ENCODE results near the gene MVK.

MVK gene

DNA sequence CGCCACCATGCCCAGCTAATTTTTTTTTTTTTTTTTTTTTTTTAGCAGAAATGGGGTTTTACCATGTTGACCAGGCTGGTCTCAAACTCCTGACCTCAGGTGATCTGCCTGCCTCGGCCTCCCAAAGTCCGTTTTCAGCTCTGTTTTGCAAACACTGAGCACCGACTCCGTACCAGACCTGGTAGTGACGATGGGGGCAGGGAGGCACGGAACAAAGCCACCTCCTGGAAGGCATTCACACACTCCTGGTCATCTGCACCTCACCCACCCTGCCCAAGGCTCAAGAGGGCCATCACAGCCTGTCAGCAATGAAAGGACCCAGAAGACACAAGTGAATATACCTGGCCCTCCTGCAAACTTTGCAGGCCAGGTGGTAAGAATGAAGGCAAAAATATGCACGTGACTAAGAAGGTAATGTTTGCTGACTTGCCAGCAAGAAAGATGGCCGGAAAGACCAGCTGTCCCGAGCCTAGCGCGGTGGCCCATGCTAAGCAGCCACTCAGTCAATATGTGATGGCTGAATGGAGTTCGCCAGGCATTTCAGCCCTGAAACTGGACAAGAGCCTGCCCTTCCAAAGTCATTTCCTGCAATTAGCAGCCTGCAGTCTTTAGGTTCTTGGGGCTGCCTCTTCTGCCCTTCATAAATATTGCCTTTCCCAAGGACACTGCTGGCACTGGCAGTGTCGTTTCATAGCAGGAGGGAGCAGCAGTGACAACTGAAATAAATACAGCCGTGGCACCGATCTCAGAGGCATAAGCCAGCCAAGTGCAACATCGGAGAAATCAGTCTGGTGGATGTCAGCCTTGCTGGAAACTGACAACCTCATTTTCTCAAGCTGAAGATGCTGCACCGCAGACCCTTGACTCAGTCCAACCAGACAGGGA, 17.9 kb upstream of the MVK start:
- Histone ChIP-seq H3K9me3 (no peaks in the 10 kb centered on the region), H3K4me1 (no peaks in the 10 kb centered on the region), H3K27ac (no peak overlapping the region), H3K36me3 (peaks cover 0 to 48% (median 0%) of the 10 kb centered on the region in 3 donors), H3K4me3 (no peak overlapping the region), H3K27me3 (peaks cover 0 to 8% of the 10 kb centered on the region in 2 donors)
- DNase-seq: no peak
- intact Hi-C loops (cut with DNase I; ENCODE audit: low total_unique reads): no loop called here
- TF ChIP-seq, protein P1, sequence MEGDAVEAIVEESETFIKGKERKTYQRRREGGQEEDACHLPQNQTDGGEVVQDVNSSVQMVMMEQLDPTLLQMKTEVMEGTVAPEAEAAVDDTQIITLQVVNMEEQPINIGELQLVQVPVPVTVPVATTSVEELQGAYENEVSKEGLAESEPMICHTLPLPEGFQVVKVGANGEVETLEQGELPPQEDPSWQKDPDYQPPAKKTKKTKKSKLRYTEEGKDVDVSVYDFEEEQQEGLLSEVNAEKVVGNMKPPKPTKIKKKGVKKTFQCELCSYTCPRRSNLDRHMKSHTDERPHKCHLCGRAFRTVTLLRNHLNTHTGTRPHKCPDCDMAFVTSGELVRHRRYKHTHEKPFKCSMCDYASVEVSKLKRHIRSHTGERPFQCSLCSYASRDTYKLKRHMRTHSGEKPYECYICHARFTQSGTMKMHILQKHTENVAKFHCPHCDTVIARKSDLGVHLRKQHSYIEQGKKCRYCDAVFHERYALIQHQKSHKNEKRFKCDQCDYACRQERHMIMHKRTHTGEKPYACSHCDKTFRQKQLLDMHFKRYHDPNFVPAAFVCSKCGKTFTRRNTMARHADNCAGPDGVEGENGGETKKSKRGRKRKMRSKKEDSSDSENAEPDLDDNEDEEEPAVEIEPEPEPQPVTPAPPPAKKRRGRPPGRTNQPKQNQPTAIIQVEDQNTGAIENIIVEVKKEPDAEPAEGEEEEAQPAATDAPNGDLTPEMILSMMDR (IDR thresholded peaks at IDR 0.05): no peak

DNA sequence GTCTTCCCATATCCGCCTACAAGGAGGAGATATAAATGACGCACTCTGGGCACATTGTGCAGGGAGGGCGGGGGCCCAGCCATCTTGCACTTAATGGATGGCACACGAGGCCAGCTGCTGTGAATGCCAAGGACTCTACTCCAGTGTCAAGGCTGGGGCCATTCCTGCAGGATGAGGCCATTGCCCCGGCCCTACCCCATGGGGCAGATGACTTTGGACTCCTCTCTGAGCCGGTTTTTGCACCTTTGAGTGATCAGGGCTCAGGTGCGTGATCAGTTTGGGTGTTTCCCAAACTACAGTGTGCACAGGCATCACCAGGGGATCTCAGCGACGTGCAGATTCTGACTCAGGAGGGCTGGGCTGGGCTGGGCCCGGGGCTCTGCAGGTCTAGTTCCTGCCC, 16.4 kb upstream of the MVK start:
- DNase-seq: no peak
- intact Hi-C loops (cut with DNase I; ENCODE audit: low total_unique reads): no loop called here
- H3K36me3 ChIP-seq: peaks cover 10 to 63% (median 14%) of the 10 kb centered on the region in 3 donors
- no peak overlapping the region for H3K27ac ChIP-seq
- TF ChIP-seq, protein P1 (IDR thresholded peaks at IDR 0.05): no peak
- H3K27me3 ChIP-seq: no peaks in the 10 kb centered on the region
- H3K4me1 ChIP-seq: no peaks in the 10 kb centered on the region
- H3K9me3 ChIP-seq: no peaks in the 10 kb centered on the region
- no peak overlapping the region for H3K4me3 ChIP-seq

DNA sequence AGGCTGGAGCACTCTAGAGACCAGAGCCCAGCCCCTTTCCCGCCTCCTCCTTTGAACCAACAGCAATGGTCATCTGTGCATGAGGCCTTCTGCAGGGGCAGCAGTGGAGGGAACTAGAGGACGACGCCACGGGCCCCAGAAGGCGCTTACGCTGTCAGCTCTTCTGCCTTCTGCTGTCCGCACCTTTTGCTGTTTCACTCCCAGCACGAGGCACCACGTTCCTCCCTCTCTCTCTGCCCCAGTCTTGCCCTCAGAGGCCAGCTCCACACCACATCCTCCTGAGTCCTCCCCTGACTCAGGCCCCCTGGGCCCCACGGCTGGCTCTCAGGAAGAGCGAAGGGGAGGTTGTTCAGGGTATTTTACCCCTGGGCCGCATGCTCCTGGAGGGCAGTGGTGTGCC, 15.8 kb upstream of the MVK start:
- H3K27ac ChIP-seq: no peak overlapping the region
- intact Hi-C loops (cut with DNase I; ENCODE audit: low total_unique reads): no loop called here
- DNase-seq: no peak
- H3K9me3 ChIP-seq: no peaks in the 10 kb centered on the region
- H3K4me1 ChIP-seq: no peaks in the 10 kb centered on the region
- no peak overlapping the region for H3K4me3 ChIP-seq
- H3K27me3 ChIP-seq: no peaks in the 10 kb centered on the region
- TF ChIP-seq, protein P1 (IDR thresholded peaks at IDR 0.05): no peak
- H3K36me3 ChIP-seq: peaks cover 11 to 69% (median 20%) of the 10 kb centered on the region in 3 donors

DNA sequence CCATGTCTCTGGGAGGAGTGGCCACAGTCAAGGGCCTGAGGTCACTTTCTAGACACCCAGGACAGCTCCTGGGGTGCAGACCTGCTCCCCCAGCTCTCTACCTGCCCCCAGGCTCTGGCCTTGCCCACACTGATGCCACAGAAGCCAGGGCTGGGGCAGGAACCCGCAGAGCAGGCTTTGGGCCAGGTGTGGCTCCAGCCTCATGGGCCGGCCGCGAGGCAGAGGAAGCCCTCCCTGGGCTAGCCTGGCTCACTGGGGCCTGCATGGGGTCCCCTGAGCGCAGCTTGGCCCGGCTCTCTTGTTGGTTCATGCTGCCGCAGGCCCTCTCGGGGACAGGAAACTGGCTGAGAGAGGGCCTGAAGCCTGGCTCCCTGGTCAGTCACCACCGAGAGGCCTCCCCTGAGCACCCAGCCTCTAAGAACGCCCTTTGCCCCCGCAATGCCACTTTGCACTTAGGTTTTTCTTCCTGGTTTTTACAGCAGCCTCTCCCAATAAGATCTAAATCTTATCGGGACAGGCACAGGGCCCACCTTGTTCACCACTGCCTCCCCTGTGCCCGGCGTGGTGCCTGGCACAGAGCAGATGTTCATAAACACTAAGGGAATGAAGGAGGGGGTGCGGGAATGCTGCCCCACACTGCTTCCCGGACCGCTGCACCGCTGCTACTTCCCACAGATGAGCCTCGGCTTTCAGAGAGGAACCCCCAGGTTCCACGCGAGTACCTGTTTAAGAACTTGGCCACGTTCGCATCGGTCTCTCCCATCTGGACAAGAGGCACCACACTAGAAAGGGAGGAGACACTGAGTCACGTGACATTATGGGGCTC, 15.0 kb upstream of the MVK start:
- no peak for DNase-seq
- intact Hi-C loops (cut with DNase I; ENCODE audit: low total_unique reads): no loop called here
- no peaks in the 10 kb centered on the region for H3K27me3 ChIP-seq
- no peaks in the 10 kb centered on the region for H3K4me1 ChIP-seq
- H3K9me3 ChIP-seq: no peaks in the 10 kb centered on the region
- TF ChIP-seq, protein P1 (IDR thresholded peaks at IDR 0.05): no peak
- H3K27ac ChIP-seq: no peak overlapping the region
- no peak overlapping the region for H3K4me3 ChIP-seq
- peaks cover 11 to 77% (median 27%) of the 10 kb centered on the region in 3 donors for H3K36me3 ChIP-seq

DNA sequence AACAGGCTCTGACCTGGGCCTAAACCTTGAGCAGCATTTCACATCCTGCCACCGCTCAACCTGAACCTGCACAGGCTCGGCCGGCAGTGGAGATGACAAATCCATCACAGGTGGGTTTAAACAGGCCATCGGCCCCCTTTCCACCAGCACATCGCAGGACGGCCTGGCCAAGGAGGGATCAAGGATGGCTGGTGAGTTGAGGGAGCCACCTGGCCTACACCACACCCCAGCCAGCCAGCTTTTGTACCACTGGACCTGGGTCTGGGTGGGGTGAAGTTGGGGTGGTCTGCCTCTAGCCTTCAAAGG, 14.4 kb upstream of the MVK start:
- peaks cover 11 to 83% (median 33%) of the 10 kb centered on the region in 3 donors for H3K36me3 ChIP-seq
- no peaks in the 10 kb centered on the region for H3K9me3 ChIP-seq
- intact Hi-C loops (cut with DNase I; ENCODE audit: low total_unique reads): no loop called here
- no peaks in the 10 kb centered on the region for H3K4me1 ChIP-seq
- no peak for DNase-seq
- no peak overlapping the region for H3K27ac ChIP-seq
- TF ChIP-seq, protein P1 (IDR thresholded peaks at IDR 0.05): no peak
- no peaks in the 10 kb centered on the region for H3K27me3 ChIP-seq
- no peak overlapping the region for H3K4me3 ChIP-seq

Measured in tibial artery (tissue), 4 donors.